IMR-90 (cell line): ENCODE measurements around the gene NFX1. TPM values are rescaled to one million over a fixed set of nuclear protein-coding genes. Genes with fewer than 3 reads are reported as not detected.

Experiments used
- ATAC-seq: fragments of 200-7000 bp; cut with Tn5 transposase; 2 replicates; pipeline ENCODE4 v1.9.1; 2020; ENCODE audit warnings: low read depth, mild to moderate bottlenecking, moderate library complexity
- BruUV-seq: library from RNA; stranded (reverse); fragments of 400-500 nt; replicated peaks from 2 replicates; lab custom pipeline; 2021; lab: Mats Ljungman, UMichigan
- CTCF ChIA-PET: fragments of 300-600 bp; formaldehyde crosslinking; extraction: SDS; loops from one replicate; lab custom pipeline; 2021; ENCODE audit warnings: antibody characterized with exemption; lab: Yijun Ruan, JAX
- POLR2A ChIA-PET: fragments of 300-600 bp; sonication (Branson Sonifier 250); formaldehyde crosslinking; loops from one replicate; lab custom pipeline; 2022; ENCODE audit warnings: antibody characterized with exemption; ENCODE audit not compliant: unreplicated experiment; lab: Charles Lee
- DNase-seq: peaks from one replicate; pipeline ENCODE4 v3.0.0; 2013
- H2AFZ ChIP-seq: replicated peaks from 2 replicates; pipeline ENCODE3; 2013; ENCODE audit warnings: low read length, mild to moderate bottlenecking; ENCODE audit not compliant: poor library complexity
- H2AK5ac ChIP-seq: 2 replicates; pipeline ENCODE4 v1.6.1; 2013; ENCODE audit warnings: low read depth, low read length, inconsistent platforms
- H2AK9ac ChIP-seq: replicated peaks from 2 replicates; pipeline ENCODE3; 2013; ENCODE audit warnings: mild to moderate bottlenecking, low read depth, low read length, moderate library complexity; ENCODE audit not compliant: poor library complexity
- H2BK120ac ChIP-seq: 2 replicates; pipeline ENCODE4 v1.6.1; 2013; ENCODE audit warnings: low read depth, low read length, inconsistent platforms
- H2BK15ac ChIP-seq: 3 replicates; pipeline ENCODE4 v1.6.1; 2013; ENCODE audit warnings: low read depth, low read length, inconsistent platforms
- H2BK20ac ChIP-seq: 2 replicates; pipeline ENCODE4 v1.6.1; 2013; ENCODE audit warnings: low read depth, mild to moderate bottlenecking, inconsistent platforms, low read length, moderate library complexity
- H2BK5ac ChIP-seq: 2 replicates; pipeline ENCODE4 v1.6.1; 2013; ENCODE audit warnings: mild to moderate bottlenecking, low read depth, low read length, inconsistent platforms; ENCODE audit not compliant: poor library complexity, severe bottlenecking
- H3K14ac ChIP-seq: replicated peaks from 2 replicates; pipeline ENCODE4 v1.6.1; 2013; ENCODE audit warnings: low read depth, low read length, inconsistent platforms
- H3K18ac ChIP-seq: 2 replicates; pipeline ENCODE4 v1.6.1; 2013; ENCODE audit warnings: low read depth, low read length, control low read depth
- H3K23ac ChIP-seq: 2 replicates; pipeline ENCODE4 v1.6.1; 2013; ENCODE audit warnings: low read depth, low read length, inconsistent platforms
- H3K27ac ChIP-seq: 2 replicates; pipeline ENCODE4 v1.5.1; 2013; ENCODE audit warnings: mild to moderate bottlenecking, control low read depth, low read length; ENCODE audit not compliant: insufficient read depth
- H3K27me3 ChIP-seq: 2 replicates; pipeline ENCODE4 v1.6.1; 2013; ENCODE audit warnings: low read length; ENCODE audit not compliant: control insufficient read depth, insufficient read depth
- H3K36me3 ChIP-seq: 2 replicates; pipeline ENCODE4 v1.6.1; 2013; ENCODE audit warnings: low read length, mixed read lengths; ENCODE audit not compliant: control insufficient read depth, insufficient read depth
- H3K4ac ChIP-seq: 2 replicates; pipeline ENCODE4 v1.6.1; 2013; ENCODE audit warnings: low read depth, low read length, inconsistent platforms
- H3K4me1 ChIP-seq: 2 replicates; pipeline ENCODE4 v1.6.1; 2013; ENCODE audit warnings: low read length, mixed read lengths; ENCODE audit not compliant: control insufficient read depth, insufficient read depth
- H3K4me2 ChIP-seq: 2 replicates; pipeline ENCODE4 v1.6.1; 2013; ENCODE audit warnings: low read depth, mild to moderate bottlenecking, control low read depth, low read length, moderate library complexity
- H3K4me3 ChIP-seq: 2 replicates; pipeline ENCODE4 v1.5.1; 2013; ENCODE audit warnings: low read depth, mild to moderate bottlenecking, control low read depth, low read length, moderate library complexity; ENCODE audit not compliant: insufficient read depth
- H3K56ac ChIP-seq: 2 replicates; pipeline ENCODE4 v1.6.1; 2013; ENCODE audit warnings: low read length, inconsistent platforms; ENCODE audit not compliant: insufficient read depth; ENCODE audit errors: extremely low read depth
- H3K79me1 ChIP-seq, 2 experiments: 2 replicates each; pipeline ENCODE4 v1.6.1; 2013; ENCODE audit warnings: low read length in 2 of 2, inconsistent platforms in 1 of 2, low read depth in 1 of 2
- H3K9ac ChIP-seq: 2 replicates; pipeline ENCODE4 v1.6.1; 2013; ENCODE audit warnings: low read depth, low read length, control low read depth
- H3K9me1 ChIP-seq: 2 replicates; pipeline ENCODE4 v1.6.1; 2013; ENCODE audit warnings: low read length, inconsistent platforms; ENCODE audit not compliant: insufficient read depth
- H3K9me3 ChIP-seq: 2 replicates; pipeline ENCODE4 v1.6.1; 2013; ENCODE audit warnings: low read length; ENCODE audit not compliant: control insufficient read depth, insufficient read depth
- H4K20me1 ChIP-seq: 2 replicates; pipeline ENCODE4 v1.6.1; 2013; ENCODE audit warnings: low read length, inconsistent platforms; ENCODE audit not compliant: insufficient read depth
- H4K5ac ChIP-seq: 2 replicates; pipeline ENCODE4 v1.6.1; 2013; ENCODE audit warnings: mild to moderate bottlenecking, low read depth, low read length, control low read depth
- H4K8ac ChIP-seq, 2 experiments: 2 replicates each; pipeline ENCODE4 v1.6.1; 2013; ENCODE audit warnings: low read depth in 2 of 2, low read length in 2 of 2, control low read depth in 1 of 2, inconsistent platforms in 1 of 2
- H4K91ac ChIP-seq: 2 replicates; pipeline ENCODE4 v1.6.1; 2013; ENCODE audit warnings: low read depth, low read length, inconsistent platforms; ENCODE audit not compliant: insufficient read depth
- BHLHE40 ChIP-seq: fragments of 150-350 bp; IDR thresholded peaks from 2 replicates; pipeline ENCODE4 v1.6.1; 2016; ENCODE audit warnings: mild to moderate bottlenecking, low read depth, low read length
- CEBPB ChIP-seq: IDR thresholded peaks from 2 replicates; pipeline ENCODE4 v1.6.1; 2012; ENCODE audit warnings: low read depth, low read length, improper control_type of control experiment
- FOS ChIP-seq: fragments of 150-350 bp; IDR thresholded peaks from 2 replicates; pipeline ENCODE4 v1.6.1; 2016; ENCODE audit warnings: low read depth, low read length
- MAFK ChIP-seq: IDR thresholded peaks from 2 replicates; pipeline ENCODE4 v1.6.1; 2012; ENCODE audit warnings: low read depth, low read length, improper control_type of control experiment
- RAD21 ChIP-seq: IDR thresholded peaks from 2 replicates; pipeline ENCODE4 v1.6.1; 2012; ENCODE audit warnings: low read length, improper control_type of control experiment
- RCOR1 ChIP-seq: IDR thresholded peaks from 2 replicates; pipeline ENCODE4 v1.6.1; 2012; ENCODE audit warnings: mild to moderate bottlenecking, low read length, improper control_type of control experiment; ENCODE audit not compliant: insufficient replicate concordance
- RFX5 ChIP-seq: IDR thresholded peaks from 2 replicates; pipeline ENCODE4 v1.8.0; 2012; ENCODE audit warnings: low read depth, mild to moderate bottlenecking, low read length, moderate library complexity
- USF2 ChIP-seq: fragments of 150-350 bp; IDR thresholded peaks from 2 replicates; pipeline ENCODE4 v1.6.1; 2017; ENCODE audit warnings: mild to moderate bottlenecking, antibody characterized with exemption, low read length, low read depth
- WGBS, 2 experiments: methylation state at CpG; one replicate each; pipeline versions ENCODE4 v1.1.5 to v1.1.7; 2013; ENCODE audit warnings: missing lambda C conversion rate in 2 of 2; ENCODE audit not compliant: insufficient read length in 1 of 2; ENCODE audit errors: extremely low coverage in 2 of 2; 5-methylcytosine and 5-hydroxymethylcytosine counted together
- dilution Hi-C: fragments of 300-500 bp; cut with HindIII; formaldehyde crosslinking; loops from one replicate; pipeline ENCODE4 v1.14.3; 2018; ENCODE audit warnings: low sequenced_read_pairs; ENCODE audit not compliant: unreplicated experiment
- in situ Hi-C: fragments of 300-500 bp; cut with MboI; formaldehyde crosslinking; loops from 3 replicates; pipeline ENCODE4 v1.14.3; 2019; ENCODE audit warnings: low sequenced_read_pairs, inconsistent platforms, mixed read lengths
- intact Hi-C: fragments of 100-400 bp; cut with micrococcal nuclease; formaldehyde crosslinking; loops from 2 replicates; pipeline ENCODE4 v1.10.0; 2022
- polyA plus RNA-seq, 3 experiments: library from polyadenylated mRNA; depleted of rRNA; stranded (reverse); fragments of >200 nt; gene quantifications; 2 replicates each; pipeline ENCODE4 v1.2.3, GENCODE V29; 2012; ENCODE audit warnings: low replicate concordance in 1 of 3
- total RNA-seq: library from RNA; depleted of rRNA; stranded (reverse); fragments of >200 nt; gene quantifications from 2 replicates; pipeline ENCODE4 v1.2.3, GENCODE V29; 2012

NFX1 gene
- total and polyA plus RNA-seq, 2 of the 4 experiments (the other 2 are of a cell fraction) = 27.0 to 36.0 TPM

GRCh38 chr9:33354651-33355211 lies 64.4 kb downstream of the NFX1 start:
- H4K8ac ChIP-seq = 0 out of 4 replicates have a peak overlapping the region, but pooled peaks of 1 of the 2 experiments have one; percentile 3
- 0 out of 2 replicates have a peak overlapping the region, but pooled peaks have one; percentile 30 for H2BK20ac ChIP-seq
- H3K27ac ChIP-seq = peak overlapping the region; percentile 77; the same call in 1 of the 2 replicates
- H2BK120ac ChIP-seq = peak overlapping the region; percentile 32; the same call in 1 of the 2 replicates
- H3K14ac ChIP-seq = no peak overlapping the region
- peak overlapping the region; percentile 4; the same call in 1 of the 3 replicates for H2BK15ac ChIP-seq
- peak overlapping the region; percentile 10; the same call in 1 of the 2 replicates for H2AK5ac ChIP-seq
- no peaks in the 10 kb centered on the region for H3K27me3 ChIP-seq
- peak overlapping the region; percentile 84 for H3K18ac ChIP-seq
- POLR2A ChIA-PET = no interaction called here
- H4K5ac ChIP-seq = peak overlapping the region; percentile 52
- H3K56ac ChIP-seq = no peak overlapping the region
- in situ Hi-C loops = no loop called here
- no peak overlapping the region for H2AK9ac ChIP-seq
- no peak overlapping the region for H2AFZ ChIP-seq
- peak; percentile 87 for TF ChIP-seq CEBPB
- peak; percentile 66 for TF ChIP-seq FOS
- no peak for TF ChIP-seq RCOR1
- TF ChIP-seq RFX5 = no peak
- TF ChIP-seq MAFK = peak; percentile 26; the same call in 1 of the 2 replicates
- TF ChIP-seq RAD21 = no peak; the same call in 1 of the 2 replicates
- peak; percentile 79 for TF ChIP-seq BHLHE40
- no peak for TF ChIP-seq USF2
- dilution Hi-C loops = no loop called here
- peak overlapping the region; percentile 43 for H4K91ac ChIP-seq
- H2BK5ac ChIP-seq = peak overlapping the region; percentile 79
- H3K79me1 ChIP-seq = 0 out of 4 replicates have a peak, but pooled peaks cover 0 to 5% of the 10 kb centered on the region in 2 experiments
- peak overlapping the region; percentile 52; the same call in 1 of the 2 replicates for H3K4ac ChIP-seq
- no peak overlapping the region for H3K9ac ChIP-seq
- peaks cover 18% of the 10 kb centered on the region for H3K4me1 ChIP-seq
- DNase-seq (peak; percentile 92), ATAC-seq (peak; percentile 78)
- H3K23ac ChIP-seq = no peak overlapping the region
- peak overlapping the region; percentile 74 for H3K4me2 ChIP-seq
- H3K4me3 ChIP-seq = no peak overlapping the region
- no peaks in the 10 kb centered on the region; the same call in 1 of the 2 replicates for H4K20me1 ChIP-seq
- H3K36me3 ChIP-seq = no peaks in the 10 kb centered on the region
- no TSS peak for BruUV-seq
- H3K9me3 ChIP-seq = no peaks in the 10 kb centered on the region
- intact Hi-C loops = loop anchor here (5.0 to 10.0 kb wide), 2 partner anchors 32 to 60 kb away; partner anchors contain the start of gene NFX1
- CTCF ChIA-PET = interaction anchor here (0.6 to 1.2 kb wide), 2 partner anchors 19 to 20 kb away, joined by 3 to 4 read pairs; no protein-coding TSS in a partner anchor
- no CpG with 5 or more reads among the region's 5 CpGs for WGBS, 2 experiments
- peaks cover 14% of the 10 kb centered on the region for H3K9me1 ChIP-seq
